CD14-positive monocyte (primary cell): ENCODE results near the gene NSD2. TPM values are rescaled to one million over a fixed set of nuclear protein-coding genes. Genes with fewer than 3 reads are reported as not detected.
A peak's percentile ranks its signal among the peaks of the same experiment; 100 is the strongest.

Experiments
- DNase-seq, 3 donors: peaks; one replicate each; pipeline ENCODE4 v3.0.0-alpha.2; 2011 to 2022
- H2AFZ ChIP-seq: 2 replicates; pipeline ENCODE4 v1.6.0; 2012; ENCODE audit warnings: mild to moderate bottlenecking, low read depth, low read length, inconsistent platforms; ENCODE audit not compliant: insufficient read depth, poor library complexity, severe bottlenecking
- H3K27ac ChIP-seq, 2 donors: 1 replicate in 1 of 2; 2 replicates in 1 of 2; pipeline ENCODE4 v1.5.1; 2012 to 2013; ENCODE audit warnings: low read length in 2 of 2, control low read depth in 1 of 2, inconsistent platforms in 1 of 2, low read depth in 1 of 2, mild to moderate bottlenecking in 1 of 2
- H3K27me3 ChIP-seq, 2 donors: one replicate each; pipeline versions ENCODE4 v1.6.0 to v1.6.1; 2011 to 2013; ENCODE audit warnings: low read length in 2 of 2; ENCODE audit not compliant: control insufficient read depth in 2 of 2, insufficient read depth in 2 of 2
- H3K36me3 ChIP-seq, 2 donors: replicated peaks in 1 of 2; 1 replicate in 1 of 2; 2 replicates in 1 of 2; pipeline versions ENCODE4 v1.5.1 to v1.6.1; 2012 to 2013; ENCODE audit warnings: low read length in 2 of 2, control low read depth in 1 of 2, inconsistent platforms in 1 of 2, mild to moderate bottlenecking in 1 of 2; ENCODE audit not compliant: insufficient read depth in 2 of 2, control insufficient read depth in 1 of 2
- H3K4me1 ChIP-seq, 2 donors: 1 replicate in 1 of 2; 2 replicates in 1 of 2; pipeline versions ENCODE4 v1.5.1 to v1.6.1; 2012 to 2013; ENCODE audit warnings: low read length in 2 of 2, control low read depth in 1 of 2, inconsistent platforms in 1 of 2, mild to moderate bottlenecking in 1 of 2, moderate library complexity in 1 of 2; ENCODE audit not compliant: insufficient read depth in 2 of 2, control insufficient read depth in 1 of 2
- H3K4me2 ChIP-seq: replicated peaks from 2 replicates; pipeline ENCODE3; 2012; ENCODE audit warnings: low read length, moderate library complexity, mild to moderate bottlenecking; ENCODE audit not compliant: poor library complexity, severe bottlenecking; ENCODE audit errors: extremely low read depth
- H3K4me3 ChIP-seq, 3 experiments: fragments of 200-600 bp in 1 of 3; sonication (generic) in 1 of 3; replicated peaks in 1 of 3; 1 replicate in 2 of 3; 2 replicates in 1 of 3; pipeline ENCODE4 v1.5.1; 2011 to 2013; ENCODE audit warnings: low read length in 3 of 3, mild to moderate bottlenecking in 3 of 3, control low read depth in 2 of 3, low read depth in 2 of 3, inconsistent platforms in 1 of 3, moderate library complexity in 1 of 3
- H3K79me2 ChIP-seq: 2 replicates; pipeline ENCODE4 v1.6.0; 2012; ENCODE audit warnings: mild to moderate bottlenecking, control low read depth, inconsistent platforms, low read length, moderate library complexity; ENCODE audit not compliant: insufficient read depth
- H3K9ac ChIP-seq: 2 replicates; pipeline ENCODE4 v1.6.0; 2017; ENCODE audit warnings: low read length, mild to moderate bottlenecking; ENCODE audit not compliant: insufficient read depth, poor library complexity, severe bottlenecking
- H3K9me3 ChIP-seq, 2 donors: replicated peaks in 1 of 2; 1 replicate in 1 of 2; 2 replicates in 1 of 2; pipeline versions ENCODE4 v1.5.1 to v1.6.1; 2012 to 2013; ENCODE audit warnings: low read length in 2 of 2, control low read depth in 1 of 2; ENCODE audit not compliant: control insufficient read depth in 1 of 2, insufficient read depth in 1 of 2
- H4K20me1 ChIP-seq: 2 replicates; pipeline ENCODE4 v1.6.0; 2012; ENCODE audit warnings: mild to moderate bottlenecking, low read length, control low read depth, moderate library complexity; ENCODE audit not compliant: insufficient read depth
- H3K27ac Mint-ChIP-seq, 7 donors: one replicate each; pipeline ENCODE4 v1.8.0; 2020; ENCODE audit warnings: mild to moderate bottlenecking in 7 of 7, mixed read lengths in 7 of 7, moderate library complexity in 6 of 7, inconsistent platforms in 2 of 7
- H3K27me3 Mint-ChIP-seq, 3 donors: one replicate each; pipeline ENCODE4 v1.8.0; 2021 to 2022; ENCODE audit warnings: low read depth in 3 of 3, mild to moderate bottlenecking in 3 of 3, mixed read lengths in 3 of 3, moderate library complexity in 3 of 3, inconsistent platforms in 1 of 3
- H3K36me3 Mint-ChIP-seq, 2 donors: one replicate each; pipeline ENCODE4 v1.8.0; 2020; ENCODE audit warnings: mixed read lengths in 2 of 2, inconsistent platforms in 1 of 2, mild to moderate bottlenecking in 1 of 2
- H3K4me1 Mint-ChIP-seq: one replicate; pipeline ENCODE4 v1.8.0; 2020; ENCODE audit warnings: mild to moderate bottlenecking, mixed read lengths
- H3K4me3 Mint-ChIP-seq, 2 donors: one replicate each; pipeline ENCODE4 v1.8.0; 2020; ENCODE audit warnings: mild to moderate bottlenecking in 2 of 2, mixed read lengths in 2 of 2, moderate library complexity in 1 of 2
- H3K9me3 Mint-ChIP-seq, 7 donors: one replicate each; pipeline ENCODE4 v1.8.0; 2020 to 2022; ENCODE audit warnings: mixed read lengths in 7 of 7, mild to moderate bottlenecking in 6 of 7, moderate library complexity in 6 of 7, inconsistent platforms in 2 of 7
- CTCF ChIP-seq: fragments of 200-600 bp; IDR thresholded peaks from one replicate; pipeline ENCODE4 v1.8.0; 2022; ENCODE audit warnings: antibody characterized with exemption, mild to moderate bottlenecking
- WGBS: methylation state at CpG from one replicate; pipeline ENCODE4 v1.1.5; 2013; ENCODE audit warnings: missing lambda C conversion rate; ENCODE audit not compliant: insufficient coverage; 5-methylcytosine and 5-hydroxymethylcytosine counted together
- intact Hi-C, 2 donors: fragments of 100-400 bp; cut with micrococcal nuclease; formaldehyde crosslinking; loops; one replicate each; pipeline versions ENCODE4 v1.15.0 to v1.15.1; 2023
- polyA plus RNA-seq, 3 donors: library from polyadenylated mRNA; depleted of rRNA in 1 of 3; unstranded in 2 of 3; stranded (reverse) in 1 of 3; fragments of 300-500 nt in 2 of 3; fragments of >200 nt in 1 of 3; fragmentation: Illumina TruSeq in 2 of 3; gene quantifications; 1 replicate in 2 of 3; 2 replicates in 1 of 3; pipeline ENCODE4 v1.2.3, GENCODE V29; 2012 to 2021

Gene NSD2
- polyA plus RNA-seq, 3 donors, result 1.9 to 8.7 (median 2.3) TPM

DNA sequence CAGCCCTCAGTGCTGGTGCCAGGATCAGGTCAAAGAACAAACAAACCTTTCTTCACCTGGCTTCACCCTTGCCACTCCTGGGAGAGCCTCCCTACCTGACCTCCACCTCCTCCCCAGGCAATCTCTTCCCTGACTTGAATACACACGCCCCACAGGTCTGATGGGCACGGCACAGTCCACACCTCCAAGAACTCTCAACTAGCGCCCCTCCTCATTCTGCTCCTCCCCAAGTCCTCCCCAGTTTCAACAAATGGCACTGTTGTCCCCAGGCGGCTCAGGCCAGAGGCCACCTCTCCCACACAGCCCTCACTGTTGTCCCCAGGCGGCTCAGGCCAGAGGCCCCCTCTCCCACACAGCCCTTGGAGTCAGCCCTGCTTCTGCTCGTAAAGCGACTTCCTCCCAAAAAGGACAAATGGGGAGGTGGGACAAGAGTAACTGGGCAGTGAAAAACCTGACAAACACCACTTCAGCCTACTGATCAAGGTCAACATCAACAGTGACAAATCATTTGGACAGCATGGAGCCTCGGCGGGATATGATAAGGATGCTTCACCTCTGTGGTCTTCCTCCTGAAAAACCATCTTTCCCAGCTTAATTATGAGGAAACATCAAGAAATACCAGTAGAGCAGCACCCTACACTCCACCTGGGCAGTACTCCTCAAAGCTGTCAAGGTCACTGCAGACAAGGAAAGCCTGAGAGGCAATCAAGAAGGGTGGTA, 18.1 kb upstream of the NSD2 start:
- Mint-ChIP-seq H3K27ac (peak overlapping the region in 3 of 7 donors; percentile 48 to 61 (median 53)), H3K27me3 (peaks cover 0 to 3% (median 0%) of the 10 kb centered on the region in 3 donors), H3K9me3 (no peaks in the 10 kb centered on the region), H3K4me3 (no peak overlapping the region), H3K4me1 (peaks cover 24% of the 10 kb centered on the region), H3K36me3 (peaks cover 10 to 26% of the 10 kb centered on the region in 2 donors)
- 97% methylated on average over 5 of the region's 9 CpGs for WGBS
- H3K4me1 ChIP-seq, result peaks cover 21 to 29% of the 10 kb centered on the region in 2 donors
- DNase-seq, result no peak
- H3K79me2 ChIP-seq, result peaks cover 59% of the 10 kb centered on the region
- no peak for TF ChIP-seq CTCF
- H3K27me3 ChIP-seq, result no peaks in the 10 kb centered on the region
- no peak overlapping the region for H3K4me3 ChIP-seq
- H3K9ac ChIP-seq, result no peak overlapping the region
- intact Hi-C loops, result loop anchor here (10.0 kb wide), 3 partner anchors 52 to 1112 kb away; partner anchors contain the start of genes GRK4 (in 2 of the 2), NOP14 (in 2 of the 2), TACC3 (in 1 of the 2) and TMEM129 (in 1 of the 2)
- no peaks in the 10 kb centered on the region for H3K9me3 ChIP-seq
- peaks cover 29% of the 10 kb centered on the region for H4K20me1 ChIP-seq
- H2AFZ ChIP-seq, result no peak overlapping the region
- no peak overlapping the region for H3K4me2 ChIP-seq
- no peak overlapping the region for H3K27ac ChIP-seq
- peaks cover 0 to 14% of the 10 kb centered on the region in 2 donors for H3K36me3 ChIP-seq

GRCh38 chr4:1854752-1855151, 16.4 kb upstream of the NSD2 start:
- TF ChIP-seq CTCF, result no peak

More at GRCh38 chr4:1854752-1855151, 16.4 kb upstream of the NSD2 start:
- Histone ChIP-seq H3K79me2 (peaks cover 53% of the 10 kb centered on the region), H3K4me2 (peak overlapping the region; percentile 99), H3K4me3 (peak overlapping the region in 1 of 3 experiments; percentile 89), H3K36me3 (peaks cover 0 to 8% of the 10 kb centered on the region in 2 donors), H3K9me3 (no peaks in the 10 kb centered on the region), H3K27ac (peak overlapping the region in 1 of 2 donors; percentile 53), H4K20me1 (peaks cover 25% of the 10 kb centered on the region), H3K9ac (peak overlapping the region; percentile 78), H3K4me1 (peaks cover 21 to 29% of the 10 kb centered on the region in 2 donors), H3K27me3 (no peaks in the 10 kb centered on the region), H2AFZ (peak overlapping the region; percentile 92)
- no peak for DNase-seq
- H3K27ac Mint-ChIP-seq, result peak overlapping the region in 3 of 7 donors; percentile 27 to 77 (median 65)
- peaks cover 24% of the 10 kb centered on the region for H3K4me1 Mint-ChIP-seq
- intact Hi-C loops, result loop anchor here (5.0 to 10.0 kb wide), 5 partner anchors 48 to 1110 kb away; partner anchors contain the start of genes GRK4 (in 2 of the 2), NOP14 (in 2 of the 2), SLBP (in 1 of the 2) and TACC3 (in 1 of the 2)
- peak overlapping the region; percentile 73 to 78 for H3K4me3 Mint-ChIP-seq
- H3K36me3 Mint-ChIP-seq, result peaks cover 6 to 20% of the 10 kb centered on the region in 2 donors
- peaks cover 0 to 6% (median 0%) of the 10 kb centered on the region in 3 donors for H3K27me3 Mint-ChIP-seq
- no peaks in the 10 kb centered on the region for H3K9me3 Mint-ChIP-seq
- WGBS, result no CpG with 5 or more reads among the region's 1 CpG
